Measurements from ENCODE around the gene EPB41L2. TPM values are rescaled to one million over a fixed set of nuclear protein-coding genes. Genes with fewer than 3 reads are reported as not detected.

The EPB41L2 gene
- total RNA-seq, 1 donor from 2014 or later = 66.3 TPM

DNA sequence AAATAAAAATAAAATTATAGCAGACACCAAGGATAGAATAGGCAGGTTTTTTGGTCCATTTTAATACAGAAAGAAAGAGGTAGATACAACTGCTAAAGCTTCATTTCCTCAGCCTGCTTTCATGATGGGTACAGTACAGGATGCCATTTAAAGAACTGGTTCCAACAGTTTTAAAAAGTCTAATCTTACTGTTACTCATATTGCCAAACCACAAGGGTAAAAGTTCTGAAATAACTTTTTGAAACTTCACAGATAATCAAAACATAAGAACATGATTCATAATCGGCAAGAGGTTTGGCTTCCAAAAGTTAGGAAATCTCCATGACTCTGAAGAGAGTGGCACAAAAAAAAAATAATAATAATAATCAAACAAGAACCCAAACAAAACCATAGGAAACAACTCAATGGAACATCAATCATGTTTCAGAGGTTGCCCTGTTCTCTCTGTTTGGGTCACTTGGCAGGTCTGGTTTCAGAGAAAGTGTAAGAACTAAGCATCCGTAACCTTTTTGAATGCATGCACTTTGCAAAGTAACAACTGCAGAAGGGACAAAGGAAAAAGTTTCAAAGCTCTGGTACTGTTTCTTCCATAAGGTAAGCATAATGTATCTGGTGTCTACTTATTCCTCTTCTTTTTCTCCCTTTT is 156.2 kb downstream of the EPB41L2 start:
- H3K27me3 Mint-ChIP-seq (ENCODE audit: low read depth) = no peaks in the 10 kb centered on the region
- H3K36me3 Mint-ChIP-seq = peaks cover 8% of the 10 kb centered on the region
- no peak for DNase-seq (ENCODE audit: low spot score in 2 of 2, unreplicated experiment in 2 of 2)

GRCh38 chr6:130903602-130904001 is 159.4 kb downstream of the EPB41L2 start:
- H3K4me3 Mint-ChIP-seq = no peak overlapping the region
- H3K4me1 Mint-ChIP-seq = peaks cover 15% of the 10 kb centered on the region
- DNase-seq (ENCODE audit: low spot score in 2 of 2, unreplicated experiment in 2 of 2) = no peak
- no peaks in the 10 kb centered on the region for H3K27me3 Mint-ChIP-seq (ENCODE audit: low read depth)
- H3K36me3 Mint-ChIP-seq = no peaks in the 10 kb centered on the region
- no peaks in the 10 kb centered on the region for H3K9me3 Mint-ChIP-seq
- no peak overlapping the region for H3K27ac Mint-ChIP-seq
- TF ChIP-seq, protein P1, sequence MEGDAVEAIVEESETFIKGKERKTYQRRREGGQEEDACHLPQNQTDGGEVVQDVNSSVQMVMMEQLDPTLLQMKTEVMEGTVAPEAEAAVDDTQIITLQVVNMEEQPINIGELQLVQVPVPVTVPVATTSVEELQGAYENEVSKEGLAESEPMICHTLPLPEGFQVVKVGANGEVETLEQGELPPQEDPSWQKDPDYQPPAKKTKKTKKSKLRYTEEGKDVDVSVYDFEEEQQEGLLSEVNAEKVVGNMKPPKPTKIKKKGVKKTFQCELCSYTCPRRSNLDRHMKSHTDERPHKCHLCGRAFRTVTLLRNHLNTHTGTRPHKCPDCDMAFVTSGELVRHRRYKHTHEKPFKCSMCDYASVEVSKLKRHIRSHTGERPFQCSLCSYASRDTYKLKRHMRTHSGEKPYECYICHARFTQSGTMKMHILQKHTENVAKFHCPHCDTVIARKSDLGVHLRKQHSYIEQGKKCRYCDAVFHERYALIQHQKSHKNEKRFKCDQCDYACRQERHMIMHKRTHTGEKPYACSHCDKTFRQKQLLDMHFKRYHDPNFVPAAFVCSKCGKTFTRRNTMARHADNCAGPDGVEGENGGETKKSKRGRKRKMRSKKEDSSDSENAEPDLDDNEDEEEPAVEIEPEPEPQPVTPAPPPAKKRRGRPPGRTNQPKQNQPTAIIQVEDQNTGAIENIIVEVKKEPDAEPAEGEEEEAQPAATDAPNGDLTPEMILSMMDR (IDR thresholded peaks at IDR 0.05; ENCODE audit: unreplicated experiment) = no peak

More for the DNA sequence above, 156.2 kb downstream of the EPB41L2 start:
- H3K27ac Mint-ChIP-seq = no peak overlapping the region
- peaks cover 12% of the 10 kb centered on the region for H3K9me3 Mint-ChIP-seq
- TF ChIP-seq, protein P1 (IDR thresholded peaks at IDR 0.05; ENCODE audit: unreplicated experiment) = no peak
- H3K4me3 Mint-ChIP-seq = no peak overlapping the region
- peaks cover 11% of the 10 kb centered on the region for H3K4me1 Mint-ChIP-seq

GRCh38 chr6:130903007-130903406 is 160.0 kb downstream of the EPB41L2 start:
- Mint-ChIP-seq H3K27ac (no peak overlapping the region), H3K4me3 (no peak overlapping the region), H3K27me3 (ENCODE audit: low read depth) (no peaks in the 10 kb centered on the region), H3K36me3 (no peaks in the 10 kb centered on the region), H3K4me1 (peaks cover 11% of the 10 kb centered on the region), H3K9me3 (no peaks in the 10 kb centered on the region)
- TF ChIP-seq, protein P1 (IDR thresholded peaks at IDR 0.05; ENCODE audit: unreplicated experiment) = no peak
- DNase-seq (ENCODE audit: low spot score in 2 of 2, unreplicated experiment in 2 of 2) = no peak

GRCh38 chr6:130900913-130901312 is 162.1 kb downstream of the EPB41L2 start:
- no peak for DNase-seq (ENCODE audit: low spot score in 2 of 2, unreplicated experiment in 2 of 2)
- Mint-ChIP-seq H3K27ac (no peak overlapping the region), H3K9me3 (no peaks in the 10 kb centered on the region), H3K4me3 (no peak overlapping the region), H3K27me3 (ENCODE audit: low read depth) (no peaks in the 10 kb centered on the region), H3K36me3 (no peaks in the 10 kb centered on the region), H3K4me1 (peaks cover 4% of the 10 kb centered on the region)
- TF ChIP-seq, protein P1 (IDR thresholded peaks at IDR 0.05; ENCODE audit: unreplicated experiment) = no peak

GRCh38 chr6:130896249-130896648 is 166.8 kb downstream of the EPB41L2 start:
- Mint-ChIP-seq H3K27ac (no peak overlapping the region), H3K9me3 (no peaks in the 10 kb centered on the region), H3K4me1 (peaks cover 10% of the 10 kb centered on the region)

More at GRCh38 chr6:130896249-130896648, 166.8 kb downstream of the EPB41L2 start:
- no peak overlapping the region for H3K4me3 Mint-ChIP-seq
- TF ChIP-seq, protein P1 (IDR thresholded peaks at IDR 0.05; ENCODE audit: unreplicated experiment) = no peak
- no peaks in the 10 kb centered on the region for H3K27me3 Mint-ChIP-seq (ENCODE audit: low read depth)
- peaks cover 1% of the 10 kb centered on the region for H3K36me3 Mint-ChIP-seq
- DNase-seq (ENCODE audit: low spot score in 2 of 2, unreplicated experiment in 2 of 2) = no peak

Measured in mesothelial cell of epicardium (in vitro differentiated cells).